Prostate gland (tissue), 2 donors: ENCODE data around the gene NLGN2.

ENCODE experiments used
- POLR2A ChIP-seq: fragments of 450-650 bp; IDR thresholded peaks from one replicate; pipeline ENCODE4 v1.6.1; 2016; ENCODE audit warnings: antibody characterized with exemption, mild to moderate bottlenecking
- POLR2AphosphoS5 ChIP-seq: sonication (generic); formaldehyde crosslinking; IDR thresholded peaks from one replicate; pipeline ENCODE4 v1.6.1; 2017; ENCODE audit warnings: antibody characterized with exemption
- TF ChIP-seq, protein P1 (sequence below), 4 experiments: fragments of 200-600 bp in 2 of 4; fragments of 450-650 bp in 2 of 4; sonication (generic) in 2 of 4; IDR thresholded peaks; 1 replicate in 3 of 4; 2 replicates in 1 of 4; pipeline ENCODE4 v1.5.1; 2016 to 2019; ENCODE audit warnings: antibody characterized with exemption in 4 of 4, mild to moderate bottlenecking in 2 of 4, moderate library complexity in 2 of 4

- TF ChIP-seq POLR2AphosphoS5 (no peak), POLR2A (no peak)
- TF ChIP-seq, protein P1, sequence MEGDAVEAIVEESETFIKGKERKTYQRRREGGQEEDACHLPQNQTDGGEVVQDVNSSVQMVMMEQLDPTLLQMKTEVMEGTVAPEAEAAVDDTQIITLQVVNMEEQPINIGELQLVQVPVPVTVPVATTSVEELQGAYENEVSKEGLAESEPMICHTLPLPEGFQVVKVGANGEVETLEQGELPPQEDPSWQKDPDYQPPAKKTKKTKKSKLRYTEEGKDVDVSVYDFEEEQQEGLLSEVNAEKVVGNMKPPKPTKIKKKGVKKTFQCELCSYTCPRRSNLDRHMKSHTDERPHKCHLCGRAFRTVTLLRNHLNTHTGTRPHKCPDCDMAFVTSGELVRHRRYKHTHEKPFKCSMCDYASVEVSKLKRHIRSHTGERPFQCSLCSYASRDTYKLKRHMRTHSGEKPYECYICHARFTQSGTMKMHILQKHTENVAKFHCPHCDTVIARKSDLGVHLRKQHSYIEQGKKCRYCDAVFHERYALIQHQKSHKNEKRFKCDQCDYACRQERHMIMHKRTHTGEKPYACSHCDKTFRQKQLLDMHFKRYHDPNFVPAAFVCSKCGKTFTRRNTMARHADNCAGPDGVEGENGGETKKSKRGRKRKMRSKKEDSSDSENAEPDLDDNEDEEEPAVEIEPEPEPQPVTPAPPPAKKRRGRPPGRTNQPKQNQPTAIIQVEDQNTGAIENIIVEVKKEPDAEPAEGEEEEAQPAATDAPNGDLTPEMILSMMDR (IDR thresholded peaks at IDR 0.05): no peak
These were observed 37.8 kb upstream of the NLGN2 start for GRCh38 chr17:7369825-7370224.
